HCT116 (cell line): ENCODE results near the gene DNAAF6. TPM values are rescaled to one million over a fixed set of nuclear protein-coding genes. Genes with fewer than 3 reads are reported as not detected.

Experiments used
- ATAC-seq: fragments of 200-7000 bp; cut with Tn5 transposase; 2 replicates; pipeline ENCODE4 v1.9.1; 2020; ENCODE audit warnings: mild to moderate bottlenecking, moderate library complexity
- BruUV-seq: library from RNA; stranded (reverse); fragments of 400-500 nt; replicated peaks from 2 replicates; lab custom pipeline; 2021; lab: Mats Ljungman, UMichigan
- CTCF ChIA-PET: fragments of 300-600 bp; sonication (Branson Sonifier 250); formaldehyde crosslinking; loops from one replicate; lab custom pipeline; 2021; ENCODE audit warnings: antibody characterized with exemption; lab: Charles Lee
- POLR2A ChIA-PET: fragments of 300-600, 350-600 bp; sonication (Branson Sonifier 250); formaldehyde crosslinking; loops from one replicate; lab custom pipeline; 2021; ENCODE audit warnings: antibody characterized with exemption; lab: Charles Lee
- RAD21 ChIA-PET, 2 experiments: fragments of 300-600 bp; sonication (Branson Sonifier 250); formaldehyde crosslinking; loops; one replicate each; lab custom pipeline; 2023; ENCODE audit warnings: low total read pairs in 2 of 2; ENCODE audit not compliant: uncharacterized antibody in 2 of 2, unreplicated experiment in 2 of 2, low non-redundant PET in 1 of 2; lab: Charles Lee
- DNase-seq: peaks from one replicate; pipeline ENCODE4 v3.0.0-alpha.2; 2010; ENCODE audit warnings: low read depth, low spot score
- H2AFZ ChIP-seq: fragments of 200-600 bp; shearing (Covaris generic), sonication (generic); 2 replicates; pipeline ENCODE4 v1.6.1; 2017; ENCODE audit warnings: low read depth, mixed run types, mixed read lengths, antibody characterized with exemption, low read length; ENCODE audit not compliant: poor library complexity, severe bottlenecking
- H3K27ac ChIP-seq: 2 replicates; pipeline ENCODE4 v1.5.1; 2012; ENCODE audit warnings: low read depth, low read length
- H3K27me3 ChIP-seq: fragments of 200-600 bp; sonication (generic); 2 replicates; pipeline ENCODE4 v1.6.1; 2016; ENCODE audit warnings: mixed run types, low read length, mixed read lengths; ENCODE audit not compliant: insufficient read depth
- H3K36me3 ChIP-seq, 2 experiments: fragments of 200-500 bp in 1 of 2; fragments of 200-600 bp in 1 of 2; sonication (Bioruptor generic) in 1 of 2; sonication (generic) in 1 of 2; 2 replicates each; pipeline versions ENCODE4 v1.5.1 to v1.6.1; 2014 to 2016; ENCODE audit warnings: low read length in 2 of 2, inconsistent platforms in 1 of 2, mixed read lengths in 1 of 2, mixed run types in 1 of 2; ENCODE audit not compliant: insufficient read depth in 2 of 2, control insufficient read depth in 1 of 2
- H3K4me1 ChIP-seq, 2 experiments: fragments of 200-600 bp in 1 of 2; sonication (generic) in 1 of 2; 2 replicates each; pipeline versions ENCODE4 v1.5.1 to v1.6.1; 2012 to 2017; ENCODE audit warnings: low read length in 2 of 2, inconsistent platforms in 1 of 2, mild to moderate bottlenecking in 1 of 2, mixed read lengths in 1 of 2, mixed run types in 1 of 2, moderate library complexity in 1 of 2; ENCODE audit not compliant: insufficient read depth in 2 of 2, control insufficient read depth in 1 of 2
- H3K4me2 ChIP-seq: fragments of 200-600 bp; sonication (generic); 2 replicates; pipeline ENCODE4 v1.6.1; 2017; ENCODE audit warnings: mixed run types, low read length, mixed read lengths
- H3K4me3 ChIP-seq, 2 experiments: fragments of 200-600 bp in 1 of 2; sonication (generic) in 1 of 2; replicated peaks in 1 of 2; 2 replicates each; pipeline ENCODE4 v1.5.1; 2011 to 2016; ENCODE audit warnings: low read length in 2 of 2, control low read depth in 1 of 2, low read depth in 1 of 2, mild to moderate bottlenecking in 1 of 2, mixed read lengths in 1 of 2, mixed run types in 1 of 2
- H3K79me2 ChIP-seq: fragments of 200-600 bp; sonication (generic); 2 replicates; pipeline ENCODE4 v1.6.1; 2017; ENCODE audit warnings: mild to moderate bottlenecking, mixed run types, low read length, moderate library complexity, mixed read lengths; ENCODE audit not compliant: insufficient read depth
- H3K9ac ChIP-seq: fragments of 200-600 bp; sonication (generic); 2 replicates; pipeline ENCODE4 v1.6.1; 2016; ENCODE audit warnings: low read length, mixed read lengths
- H3K9me2 ChIP-seq: fragments of 200-600 bp; sonication (generic), shearing (Covaris generic); 2 replicates; pipeline ENCODE4 v1.6.1; 2017; ENCODE audit warnings: mixed run types, mild to moderate bottlenecking, moderate library complexity; ENCODE audit not compliant: insufficient read depth
- H3K9me3 ChIP-seq, 2 experiments: fragments of 200-500 bp in 1 of 2; fragments of 200-600 bp in 1 of 2; sonication (Bioruptor generic) in 1 of 2; sonication (generic) in 1 of 2; 2 replicates each; pipeline ENCODE4 v1.6.1; 2014 to 2017; ENCODE audit warnings: low read length in 2 of 2, mixed read lengths in 2 of 2, inconsistent platforms in 1 of 2, low read depth in 1 of 2, mild to moderate bottlenecking in 1 of 2, mixed run types in 1 of 2, moderate library complexity in 1 of 2; ENCODE audit not compliant: control insufficient read depth in 1 of 2, insufficient read depth in 1 of 2
- H4K20me1 ChIP-seq: fragments of 200-600 bp; sonication (generic), shearing (Covaris generic); 2 replicates; pipeline ENCODE4 v1.6.1; 2017; ENCODE audit warnings: mixed run types, mild to moderate bottlenecking, moderate library complexity; ENCODE audit not compliant: insufficient read depth
- CBX3 ChIP-seq: IDR thresholded peaks from 2 replicates; pipeline ENCODE4 v1.6.1; 2012; ENCODE audit warnings: low read depth
- ELF1 ChIP-seq: IDR thresholded peaks from 2 replicates; pipeline ENCODE4 v1.6.1; 2012; ENCODE audit warnings: low read depth, borderline replicate concordance
- EZH2 ChIP-seq: fragments of 200-600 bp; sonication (generic); IDR thresholded peaks from 2 replicates; pipeline ENCODE4 v1.6.1; 2017; ENCODE audit warnings: antibody characterized with exemption, mixed run types
- EZH2phosphoT487 ChIP-seq: fragments of 200-600 bp; IDR thresholded peaks from 2 replicates; pipeline ENCODE4 v1.6.1; 2018; ENCODE audit warnings: antibody characterized with exemption, borderline replicate concordance
- JUND ChIP-seq: IDR thresholded peaks from 2 replicates; pipeline ENCODE4 v1.6.1; 2012
- SRF ChIP-seq: IDR thresholded peaks from 2 replicates; pipeline ENCODE4 v1.6.1; 2012; ENCODE audit warnings: low read depth
- TCF7L2 ChIP-seq: IDR thresholded peaks from 2 replicates; pipeline ENCODE4 v1.7.0; 2011; ENCODE audit warnings: borderline replicate concordance, inconsistent platforms; ENCODE audit not compliant: insufficient read depth, insufficient read length; ENCODE audit errors: extremely low read depth
- YY1 ChIP-seq: IDR thresholded peaks from 2 replicates; pipeline ENCODE4 v1.6.1; 2011; ENCODE audit warnings: low read length, low read depth, moderate library complexity, mild to moderate bottlenecking; ENCODE audit not compliant: insufficient replicate concordance; ENCODE audit errors: extremely low read depth
- ZBTB33 ChIP-seq: IDR thresholded peaks from 2 replicates; pipeline ENCODE4 v1.6.1; 2011; ENCODE audit warnings: mild to moderate bottlenecking, low read length, moderate library complexity; ENCODE audit not compliant: insufficient replicate concordance; ENCODE audit errors: extremely low read depth
- ZNF274 ChIP-seq: fragments of 200-500 bp; sonication (Bioruptor generic); IDR thresholded peaks from 2 replicates; pipeline ENCODE4 v1.6.1; 2014; ENCODE audit warnings: mild to moderate bottlenecking, low read depth, low read length, inconsistent platforms
- intact Hi-C: fragments of 100-400 bp; cut with micrococcal nuclease; formaldehyde crosslinking; loops from 2 replicates; pipeline ENCODE4 v1.10.0; 2022
- total RNA-seq: library from RNA; stranded (reverse); gene quantifications from one replicate; pipeline ENCODE4 v1.2.1, GENCODE V29; 2021; ENCODE audit not compliant: unreplicated experiment

The DNAAF6 gene
- total RNA-seq, 1 experiment from 2014 or later: not detected

GRCh38 chrX:107171369-107172102 lies 34.9 kb upstream of the DNAAF6 start:
- H3K27ac ChIP-seq: no peak overlapping the region
- no peak overlapping the region for H2AFZ ChIP-seq
- ATAC-seq: no peak
- no peak overlapping the region for H3K9ac ChIP-seq
- ChIA-PET CTCF (no interaction called here), POLR2A (no interaction called here), RAD21 (no interaction called here)
- H3K9me2 ChIP-seq: no peaks in the 10 kb centered on the region
- no peaks in the 10 kb centered on the region for H3K36me3 ChIP-seq
- intact Hi-C loops: no loop called here
- no peaks in the 10 kb centered on the region for H3K27me3 ChIP-seq
- DNase-seq: no peak
- no peaks in the 10 kb centered on the region for H3K9me3 ChIP-seq
- H3K4me3 ChIP-seq: no peak overlapping the region
- H4K20me1 ChIP-seq: no peaks in the 10 kb centered on the region
- no peaks in the 10 kb centered on the region for H3K79me2 ChIP-seq
- H3K4me1 ChIP-seq: no peaks in the 10 kb centered on the region
- TF ChIP-seq ZBTB33 (no peak), EZH2 (no peak), YY1 (no peak), ZNF274 (no peak), TCF7L2 (no peak), ELF1 (no peak), CBX3 (no peak), EZH2phosphoT487 (no peak), SRF (no peak), JUND (no peak)
- no peak overlapping the region for H3K4me2 ChIP-seq
- no TSS peak for BruUV-seq
